ENCODE measurements around the gene SPATA31A6. TPM values are rescaled to one million over a fixed set of nuclear protein-coding genes. Genes with fewer than 3 reads are reported as not detected.
"Not testable (repeated sequence)": the region's sequence is repeated elsewhere in the genome, so short reads cannot be mapped to it uniquely, and the experiment has no call there.

Gene SPATA31A6
- total RNA-seq = not detected
- polyA plus RNA-seq (ENCODE audit: insufficient read length in 6 of 6) = not detected
- long read RNA-seq, donor 1 = 0 reads
- long read RNA-seq, donor 2 = 0 reads
- long read RNA-seq, donor 3 = 0 reads
- long read RNA-seq, donor 4 = 0 reads
- long read RNA-seq, donor 5 = 0 reads
- long read RNA-seq, donor 6 = 0 reads
- long read RNA-seq, donor 7 = 0 reads
- long read RNA-seq, donor 8 = 0 reads
- long read RNA-seq, donor 9 = 0 reads
- long read RNA-seq, donor 10 = 0 reads
- long read RNA-seq, donor 11 = 0 reads
- long read RNA-seq, donor 12 = 0 reads

DNA sequence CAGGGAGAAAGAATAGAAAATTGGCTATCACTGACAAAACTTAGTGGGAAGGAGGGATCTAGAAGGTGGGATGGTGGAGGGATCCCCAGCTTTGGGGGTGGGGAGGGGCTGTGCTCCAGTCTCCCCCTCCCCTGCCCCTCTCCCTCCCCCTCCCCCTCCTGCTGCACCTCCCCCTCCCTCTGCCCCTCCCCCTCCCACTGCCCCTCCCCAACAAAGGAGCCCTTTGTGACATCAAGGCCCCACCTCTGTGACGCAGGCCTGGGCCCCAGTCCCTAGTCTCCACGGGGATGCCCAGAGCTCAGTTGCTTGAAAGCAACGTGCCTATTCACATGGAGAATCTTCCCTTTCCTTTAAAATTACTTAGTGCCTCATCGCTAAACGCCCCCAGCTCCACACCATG, at the start of gene SPATA31A6:
SPATA31A6 (plus strand) TSS at position 301 of the 400 bp plus-strand sequence; CDS start at position 330, 29 bp downstream.
- intact Hi-C loops (cut with DNase I); ATAC-seq; H3K36me3 ChIP-seq; H3K4me1 ChIP-seq; DNase-seq; H3K27ac ChIP-seq; H3K27me3 ChIP-seq; H3K9me3 ChIP-seq; H3K4me3 ChIP-seq: not testable (repeated sequence)

DNA sequence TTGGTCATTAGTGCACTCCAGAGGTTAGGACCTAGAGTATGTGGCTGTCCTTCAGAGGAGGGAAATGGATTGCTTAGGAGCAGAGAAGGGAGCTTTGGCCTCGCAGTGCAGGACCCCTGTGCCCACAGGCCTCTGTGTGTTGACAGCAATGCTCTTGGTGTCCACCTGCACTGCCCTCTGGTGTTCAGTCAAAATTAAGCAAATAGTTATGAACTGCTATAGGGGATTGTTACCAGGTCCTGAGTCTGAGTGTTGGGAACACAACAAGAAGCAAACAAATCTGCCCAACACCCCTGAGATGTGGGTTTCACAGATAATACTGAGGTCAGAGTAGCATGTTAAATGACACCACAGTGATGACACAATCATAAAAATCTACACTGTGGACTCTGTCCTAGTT, 23.2 kb upstream of the SPATA31A6 start:
- H3K27me3 ChIP-seq; H3K4me3 ChIP-seq; H3K36me3 ChIP-seq; intact Hi-C loops (cut with DNase I); H3K4me1 ChIP-seq; H3K27ac ChIP-seq; H3K9me3 ChIP-seq; ATAC-seq: not testable (repeated sequence)
- DNase-seq = peak in 1 of 4 donors; percentile 10

DNA sequence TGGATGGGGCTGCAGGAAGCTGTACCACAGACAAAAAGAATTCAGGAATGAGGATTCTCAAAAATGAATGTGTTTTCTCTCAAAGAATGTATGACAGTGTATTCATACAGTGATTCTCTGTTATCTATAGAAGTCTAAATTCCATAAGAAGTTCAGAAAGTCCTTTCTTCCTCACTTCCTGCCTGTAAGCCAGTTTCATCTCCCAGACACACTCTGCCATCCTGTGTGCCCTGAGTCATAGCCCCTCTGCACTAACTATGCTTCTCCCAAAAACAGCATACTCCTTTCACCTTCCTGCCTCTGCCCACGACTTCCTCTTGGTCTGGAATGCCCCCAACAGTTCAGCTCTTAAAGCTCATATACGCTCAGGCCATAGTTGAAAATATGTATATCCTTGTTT, 36.4 kb downstream of the SPATA31A6 start:
- H3K27ac ChIP-seq; H3K36me3 ChIP-seq; H3K9me3 ChIP-seq; H3K4me3 ChIP-seq; H3K27me3 ChIP-seq; DNase-seq; H3K4me1 ChIP-seq; intact Hi-C loops (cut with DNase I); ATAC-seq: not testable (repeated sequence)

DNA sequence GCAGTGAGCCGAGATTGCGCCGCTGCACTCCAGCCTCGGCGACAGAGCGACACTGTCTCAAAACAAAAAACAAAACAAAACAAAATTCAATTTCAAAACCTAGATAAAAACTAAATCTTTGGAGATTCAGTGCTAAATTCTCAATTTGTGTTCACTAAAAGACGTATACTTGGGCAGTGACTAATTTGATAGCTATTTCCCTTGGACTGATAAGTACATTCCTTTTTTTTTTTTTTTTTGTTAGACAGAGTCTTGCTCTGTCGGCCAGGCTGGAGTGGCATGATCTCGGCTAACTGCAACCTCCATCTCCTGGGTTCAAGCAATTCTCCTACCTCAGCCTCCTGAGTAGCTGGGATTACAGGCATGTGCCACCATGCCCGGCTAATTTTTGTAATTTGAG, 39.8 kb downstream of the SPATA31A6 start:
- intact Hi-C loops (cut with DNase I); H3K4me3 ChIP-seq; ATAC-seq; H3K36me3 ChIP-seq; H3K27me3 ChIP-seq; DNase-seq; H3K27ac ChIP-seq; H3K4me1 ChIP-seq; H3K9me3 ChIP-seq: not testable (repeated sequence)

DNA sequence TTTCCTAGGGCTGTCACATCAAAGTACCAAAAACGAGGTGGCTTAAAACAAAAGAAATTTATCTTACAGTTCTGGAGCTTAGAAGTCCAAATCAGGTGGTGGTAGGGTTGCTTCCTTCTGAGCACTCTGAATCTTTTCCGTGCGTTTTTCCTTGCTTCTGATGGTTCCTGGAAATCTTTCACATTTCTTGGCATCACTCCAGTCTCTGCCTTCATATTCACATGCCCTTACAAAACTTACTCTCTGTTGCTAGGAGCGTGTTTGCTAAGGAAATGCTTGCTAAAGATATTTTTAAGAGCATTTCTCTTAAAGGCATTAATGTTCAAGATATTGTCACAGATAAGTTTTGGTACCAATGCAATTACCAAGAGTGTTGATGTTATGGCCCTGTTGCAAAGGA, 49.6 kb downstream of the SPATA31A6 start:
- ATAC-seq = peak; percentile 24
- H3K27ac ChIP-seq; H3K4me3 ChIP-seq; H3K9me3 ChIP-seq; intact Hi-C loops (cut with DNase I); H3K27me3 ChIP-seq; DNase-seq; H3K4me1 ChIP-seq; H3K36me3 ChIP-seq: not testable (repeated sequence)

DNA sequence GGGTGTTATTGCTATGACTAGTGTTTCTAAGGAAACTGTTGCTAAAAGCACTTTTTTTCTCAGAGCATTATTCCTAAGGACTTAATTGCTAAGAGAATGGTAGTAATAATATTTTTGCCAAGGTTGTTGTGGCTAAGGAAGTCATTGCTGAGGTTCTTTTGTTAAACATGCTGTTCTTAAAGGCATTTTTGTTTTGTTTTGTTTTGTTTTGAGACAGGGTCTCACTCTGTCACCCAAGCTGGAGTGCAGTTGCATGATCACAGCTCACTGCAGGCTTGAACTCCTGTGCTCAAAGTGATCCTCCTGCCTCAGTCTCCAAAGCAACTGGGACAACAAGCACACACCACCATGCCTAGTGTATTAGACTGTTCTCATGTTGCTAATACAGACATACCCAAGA, 51.2 kb downstream of the SPATA31A6 start:
- H3K27me3 ChIP-seq; H3K36me3 ChIP-seq; intact Hi-C loops (cut with DNase I); H3K9me3 ChIP-seq; H3K4me1 ChIP-seq; H3K4me3 ChIP-seq; DNase-seq; ATAC-seq; H3K27ac ChIP-seq: not testable (repeated sequence)

DNA sequence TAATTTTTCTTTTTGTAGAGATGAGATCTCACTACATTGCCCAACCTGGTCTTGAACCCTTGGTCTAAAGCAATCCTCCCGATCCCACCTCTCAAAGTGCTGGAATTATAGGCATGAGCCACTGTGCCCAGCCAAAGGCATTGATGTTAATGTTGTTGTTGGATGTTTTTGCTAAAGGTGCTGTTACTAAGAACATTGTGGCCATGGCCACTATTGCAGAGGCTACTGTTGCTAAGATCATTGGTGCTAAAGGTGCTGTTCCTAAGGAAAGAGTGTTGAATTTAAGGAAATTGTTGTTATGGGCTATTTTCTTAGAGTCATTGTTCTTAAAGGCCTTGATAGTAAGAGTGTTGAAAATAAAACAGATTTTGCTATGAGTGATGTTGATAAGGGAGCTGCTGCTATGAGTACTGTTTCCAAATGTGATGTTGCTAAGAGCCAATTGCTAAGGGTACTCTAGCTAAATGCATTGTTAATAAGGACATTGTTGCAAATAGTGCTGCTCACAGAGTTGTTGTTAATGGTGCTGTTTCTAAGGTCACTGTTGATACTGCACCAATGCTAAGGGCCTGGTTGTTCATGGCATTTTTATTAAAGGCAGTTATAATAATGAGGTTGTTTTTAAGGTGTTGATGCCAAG, 52.0 kb downstream of the SPATA31A6 start:
- not testable (repeated sequence) for H3K4me3 ChIP-seq, H3K36me3 ChIP-seq, DNase-seq

DNA sequence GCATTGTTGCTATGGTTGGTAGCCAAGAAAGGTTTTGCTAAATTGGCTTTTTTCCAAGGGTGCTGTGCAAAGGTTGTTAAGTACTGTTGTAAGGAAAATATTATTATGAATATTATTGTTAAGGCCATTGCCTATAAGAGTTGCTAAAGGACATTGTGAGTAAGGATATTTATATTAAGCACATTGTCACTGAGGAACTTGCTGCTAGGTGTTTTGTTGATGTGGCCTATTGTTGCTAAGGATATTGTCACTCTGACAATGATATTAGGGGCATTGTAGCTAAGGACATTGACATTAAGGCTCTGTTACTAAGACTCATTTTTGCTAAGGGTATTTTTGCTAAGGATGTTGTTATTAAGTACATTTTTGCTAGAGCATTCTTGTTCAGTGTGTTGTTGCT, 52.6 kb downstream of the SPATA31A6 start:
- H3K9me3 ChIP-seq; H3K4me1 ChIP-seq; H3K36me3 ChIP-seq; H3K27ac ChIP-seq; intact Hi-C loops (cut with DNase I); H3K27me3 ChIP-seq; H3K4me3 ChIP-seq; DNase-seq; ATAC-seq: not testable (repeated sequence)

More for the DNA sequence above, 52.0 kb downstream of the SPATA31A6 start:
- intact Hi-C loops (cut with DNase I); H3K9me3 ChIP-seq; H3K27me3 ChIP-seq; H3K4me1 ChIP-seq; H3K27ac ChIP-seq; ATAC-seq: not testable (repeated sequence)

DNA sequence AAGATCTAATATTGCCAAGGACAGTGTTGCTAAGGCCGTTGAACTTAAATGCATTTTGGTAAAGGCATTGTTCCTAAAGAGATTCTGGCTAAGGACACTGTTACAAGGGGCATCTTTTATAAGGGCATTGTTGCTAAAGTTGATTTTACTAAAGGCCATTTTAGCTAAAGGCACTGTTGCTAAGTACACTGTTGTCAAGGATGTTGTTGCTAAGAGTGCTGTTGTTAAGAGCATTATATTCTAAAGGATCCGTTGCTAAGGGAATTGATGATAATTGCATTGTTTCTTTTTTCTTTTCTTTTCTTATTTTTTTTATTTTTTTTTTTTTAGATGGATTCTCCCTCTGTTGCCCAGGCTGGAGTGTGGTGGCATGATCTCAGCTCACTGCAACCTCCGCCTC, 53.9 kb downstream of the SPATA31A6 start:
- H3K9me3 ChIP-seq; DNase-seq; H3K36me3 ChIP-seq; H3K27me3 ChIP-seq; H3K4me1 ChIP-seq; ATAC-seq; H3K4me3 ChIP-seq; H3K27ac ChIP-seq; intact Hi-C loops (cut with DNase I): not testable (repeated sequence)

DNA sequence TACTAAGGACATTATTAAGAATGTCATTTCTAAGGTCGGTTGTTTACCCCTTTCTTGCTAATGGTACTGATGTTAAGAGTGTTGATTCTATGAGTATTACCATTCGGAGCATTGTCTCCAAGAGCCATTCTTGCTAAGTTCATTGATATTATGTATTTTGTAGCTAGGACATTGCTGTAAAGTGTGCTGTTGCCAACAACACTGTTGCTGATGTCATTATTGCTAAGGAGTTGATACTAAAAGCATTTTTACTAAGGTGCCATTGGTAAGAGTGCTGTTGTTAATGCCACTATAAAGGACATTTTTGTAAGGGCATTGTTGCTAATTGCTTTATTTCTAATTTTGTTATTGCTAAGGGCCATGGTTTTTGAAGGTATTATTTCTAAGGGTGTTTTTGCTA, 55.4 kb downstream of the SPATA31A6 start:
- H3K4me1 ChIP-seq; intact Hi-C loops (cut with DNase I); DNase-seq; H3K36me3 ChIP-seq; H3K27ac ChIP-seq; H3K9me3 ChIP-seq; H3K4me3 ChIP-seq; H3K27me3 ChIP-seq: not testable (repeated sequence)
- peak; percentile 35 for ATAC-seq

Other genes with a start within 250 kb of the SPATA31A6 start
- gene CNTNAP3B, start 54.2 kb upstream of the SPATA31A6 start, total RNA-seq = 10 to 100 TPM in 1 of 2 donors, 1 to 10 TPM in 1; 3.4 to 10.9 TPM
- 10 to 100 TPM in 4 of 6 donors, 1 to 10 TPM in 2; 3.4 to 17.5 (median 12.5) TPM for gene CNTNAP3B, start 54.2 kb upstream of the SPATA31A6 start, polyA plus RNA-seq (ENCODE audit: insufficient read length in 6 of 6)

All from left lung (tissue), 14 donors.